ENCODE data around the gene ZNF628. TPM values are rescaled to one million over a fixed set of nuclear protein-coding genes. Genes with fewer than 3 reads are reported as not detected.

Gene ZNF628
- polyA plus RNA-seq, 3 donors: 0.50 to 3.1 TPM; not detected in 1

GRCh38 chr19:55464039-55464661 lies 12.3 kb upstream of the ZNF628 start:
- no peaks in the 10 kb centered on the region for H3K79me2 ChIP-seq (ENCODE audit: insufficient read depth, low read length)
- WGBS (ENCODE audit: insufficient coverage): 81% methylated on average over 21 of the region's 23 CpGs
- TF ChIP-seq, protein P1, sequence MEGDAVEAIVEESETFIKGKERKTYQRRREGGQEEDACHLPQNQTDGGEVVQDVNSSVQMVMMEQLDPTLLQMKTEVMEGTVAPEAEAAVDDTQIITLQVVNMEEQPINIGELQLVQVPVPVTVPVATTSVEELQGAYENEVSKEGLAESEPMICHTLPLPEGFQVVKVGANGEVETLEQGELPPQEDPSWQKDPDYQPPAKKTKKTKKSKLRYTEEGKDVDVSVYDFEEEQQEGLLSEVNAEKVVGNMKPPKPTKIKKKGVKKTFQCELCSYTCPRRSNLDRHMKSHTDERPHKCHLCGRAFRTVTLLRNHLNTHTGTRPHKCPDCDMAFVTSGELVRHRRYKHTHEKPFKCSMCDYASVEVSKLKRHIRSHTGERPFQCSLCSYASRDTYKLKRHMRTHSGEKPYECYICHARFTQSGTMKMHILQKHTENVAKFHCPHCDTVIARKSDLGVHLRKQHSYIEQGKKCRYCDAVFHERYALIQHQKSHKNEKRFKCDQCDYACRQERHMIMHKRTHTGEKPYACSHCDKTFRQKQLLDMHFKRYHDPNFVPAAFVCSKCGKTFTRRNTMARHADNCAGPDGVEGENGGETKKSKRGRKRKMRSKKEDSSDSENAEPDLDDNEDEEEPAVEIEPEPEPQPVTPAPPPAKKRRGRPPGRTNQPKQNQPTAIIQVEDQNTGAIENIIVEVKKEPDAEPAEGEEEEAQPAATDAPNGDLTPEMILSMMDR (IDR thresholded peaks at IDR 0.05): no peak
- peaks cover 5 to 10% (median 5%) of the 10 kb centered on the region in 3 donors for H3K27me3 Mint-ChIP-seq (ENCODE audit: low read depth in 3 of 3)
- intact Hi-C loops (cut with micrococcal nuclease): no loop called here
- H3K4me2 ChIP-seq (replicated peaks; ENCODE audit: extremely low read depth, low read length, poor library complexity, severe bottlenecking): no peak overlapping the region
- no peaks in the 10 kb centered on the region for H4K20me1 ChIP-seq (ENCODE audit: insufficient read depth, low read length)
- peaks cover 21% of the 10 kb centered on the region for H3K4me1 Mint-ChIP-seq
- H3K27me3 ChIP-seq (ENCODE audit: control insufficient read depth in 2 of 2, insufficient read depth in 2 of 2, low read length in 2 of 2): no peaks in the 10 kb centered on the region
- H3K36me3 Mint-ChIP-seq: no peaks in the 10 kb centered on the region
- no peak for DNase-seq
- H3K27ac Mint-ChIP-seq: no peak overlapping the region
- no peak overlapping the region for H3K9ac ChIP-seq (ENCODE audit: insufficient read depth, low read length, poor library complexity, severe bottlenecking)
- H3K9me3 ChIP-seq (replicated peaks in 1 of 2; ENCODE audit: control insufficient read depth in 1 of 2, insufficient read depth in 1 of 2, low read length in 2 of 2): no peaks in the 10 kb centered on the region
- no peaks in the 10 kb centered on the region for H3K9me3 Mint-ChIP-seq
- no peak overlapping the region for H3K4me3 Mint-ChIP-seq
- no peaks in the 10 kb centered on the region for H3K36me3 ChIP-seq (replicated peaks in 1 of 2; ENCODE audit: control insufficient read depth in 1 of 2, insufficient read depth in 2 of 2, low read length in 2 of 2)
- H2AFZ ChIP-seq (ENCODE audit: insufficient read depth, low read depth, low read length, poor library complexity, severe bottlenecking): no peak overlapping the region
- H3K4me3 ChIP-seq (replicated peaks in 1 of 3; ENCODE audit: low read depth in 2 of 3, low read length in 3 of 3): no peak overlapping the region
- H3K27ac ChIP-seq (ENCODE audit: low read depth in 1 of 2, low read length in 2 of 2): no peak overlapping the region
- peaks cover 15 to 24% of the 10 kb centered on the region in 2 donors for H3K4me1 ChIP-seq (ENCODE audit: control insufficient read depth in 1 of 2, insufficient read depth in 2 of 2, low read length in 2 of 2)

- H3K4me1 ChIP-seq (ENCODE audit: control insufficient read depth in 1 of 2, insufficient read depth in 2 of 2, low read length in 2 of 2): peaks cover 15 to 24% of the 10 kb centered on the region in 2 donors
- H3K9ac ChIP-seq (ENCODE audit: insufficient read depth, low read length, poor library complexity, severe bottlenecking): no peak within 1 kb of the TSS
- Mint-ChIP-seq H3K27me3 (ENCODE audit: low read depth in 3 of 3) (peaks cover 5 to 10% (median 5%) of the 10 kb centered on the region in 3 donors), H3K36me3 (no peaks in the 10 kb centered on the region), H3K4me1 (peaks cover 20% of the 10 kb centered on the region), H3K4me3 (no peak within 1 kb of the TSS), H3K27ac (no peak within 1 kb of the TSS), H3K9me3 (no peaks in the 10 kb centered on the region)
- H4K20me1 ChIP-seq (ENCODE audit: insufficient read depth, low read length): no peaks in the 10 kb centered on the region
- H3K9me3 ChIP-seq (replicated peaks in 1 of 2; ENCODE audit: control insufficient read depth in 1 of 2, insufficient read depth in 1 of 2, low read length in 2 of 2): no peaks in the 10 kb centered on the region
- 84% methylated on average over 8 of the region's 14 CpGs for WGBS (ENCODE audit: insufficient coverage)
- intact Hi-C loops (cut with micrococcal nuclease): loop anchor here (5.0 kb wide), 1 partner anchor 38 kb away; no protein-coding TSS in a partner anchor
- H3K36me3 ChIP-seq (replicated peaks in 1 of 2; ENCODE audit: control insufficient read depth in 1 of 2, insufficient read depth in 2 of 2, low read length in 2 of 2): no peaks in the 10 kb centered on the region
- TF ChIP-seq, protein P1 (IDR thresholded peaks at IDR 0.05): no peak
- no peak within 1 kb of the TSS for H3K4me2 ChIP-seq (replicated peaks; ENCODE audit: extremely low read depth, low read length, poor library complexity, severe bottlenecking)
- DNase-seq: no peak
- no peaks in the 10 kb centered on the region for H3K27me3 ChIP-seq (ENCODE audit: control insufficient read depth in 2 of 2, insufficient read depth in 2 of 2, low read length in 2 of 2)
- no peak within 1 kb of the TSS for H3K27ac ChIP-seq (ENCODE audit: low read depth in 1 of 2, low read length in 2 of 2)
- no peak within 1 kb of the TSS for H3K4me3 ChIP-seq (replicated peaks in 1 of 3; ENCODE audit: low read depth in 2 of 3, low read length in 3 of 3)
- no peaks in the 10 kb centered on the region for H3K79me2 ChIP-seq (ENCODE audit: insufficient read depth, low read length)
- H2AFZ ChIP-seq (ENCODE audit: insufficient read depth, low read depth, low read length, poor library complexity, severe bottlenecking): no peak within 1 kb of the TSS
Measured at GRCh38 chr19:55464662-55465054, 11.8 kb upstream of the ZNF628 start, which contains the start of gene C19orf85. C19orf85 (minus strand) TSS chr19:55464751; CDS start chr19:55464554, 197 bp downstream.
